Osteoblast (primary cell): ENCODE results near the gene VANGL2. TPM values are rescaled to one million over a fixed set of nuclear protein-coding genes. Genes with fewer than 3 reads are reported as not detected.

Experiments used
- DNase-seq: peaks from one replicate; pipeline ENCODE4 v3.0.0; 2011; ENCODE audit warnings: low spot score, mixed read lengths; ENCODE audit not compliant: insufficient read length; ENCODE audit errors: missing footprints
- H2AFZ ChIP-seq: 2 replicates; pipeline ENCODE4 v1.6.0; 2011; ENCODE audit warnings: mild to moderate bottlenecking, low read length
- H3K27ac ChIP-seq: 2 replicates; pipeline ENCODE4 v1.5.1; 2011; ENCODE audit warnings: mild to moderate bottlenecking, low read depth, low read length, moderate library complexity
- H3K27me3 ChIP-seq: 2 replicates; pipeline ENCODE4 v1.6.0; 2012; ENCODE audit warnings: mild to moderate bottlenecking, control low read depth, inconsistent platforms, low read length, moderate library complexity; ENCODE audit not compliant: insufficient read depth
- H3K36me3 ChIP-seq: 2 replicates; pipeline ENCODE4 v1.5.1; 2011; ENCODE audit warnings: mild to moderate bottlenecking, low read length, control low read depth, moderate library complexity; ENCODE audit not compliant: insufficient read depth
- H3K4me1 ChIP-seq: 2 replicates; pipeline ENCODE4 v1.5.1; 2011; ENCODE audit warnings: mild to moderate bottlenecking, low read length, control low read depth, moderate library complexity; ENCODE audit not compliant: insufficient read depth
- H3K4me2 ChIP-seq: 2 replicates; pipeline ENCODE4 v1.6.0; 2011; ENCODE audit warnings: mild to moderate bottlenecking, low read length; ENCODE audit not compliant: insufficient read depth
- H3K4me3 ChIP-seq: fragments of 200-600 bp; sonication (generic); 3 replicates; pipeline ENCODE4 v1.5.1; 2012; ENCODE audit warnings: mild to moderate bottlenecking, low read length, inconsistent platforms; ENCODE audit not compliant: insufficient read depth
- H3K79me2 ChIP-seq: 2 replicates; pipeline ENCODE4 v1.6.0; 2012; ENCODE audit warnings: mild to moderate bottlenecking, low read length, control low read depth, inconsistent platforms; ENCODE audit not compliant: insufficient read depth
- H3K9me3 ChIP-seq: 2 replicates; pipeline ENCODE4 v1.5.1; 2011; ENCODE audit warnings: low read depth, low read length, control low read depth
- H4K20me1 ChIP-seq: 2 replicates; pipeline ENCODE4 v1.6.0; 2012; ENCODE audit warnings: mild to moderate bottlenecking, low read length, control low read depth; ENCODE audit not compliant: insufficient read depth
- total RNA-seq: library from RNA; depleted of rRNA; stranded (reverse); fragments of >200 nt; gene quantifications from 2 replicates; pipeline ENCODE4 v1.2.3, GENCODE V29; 2012
- TF ChIP-seq, protein P1 (sequence below): IDR thresholded peaks from 2 replicates; pipeline ENCODE4 v1.5.1; 2011; ENCODE audit warnings: mild to moderate bottlenecking, low read depth, low read length, moderate library complexity; ENCODE audit errors: extremely low read depth

VANGL2 gene
- total RNA-seq, 1 donor: not detected

DNA sequence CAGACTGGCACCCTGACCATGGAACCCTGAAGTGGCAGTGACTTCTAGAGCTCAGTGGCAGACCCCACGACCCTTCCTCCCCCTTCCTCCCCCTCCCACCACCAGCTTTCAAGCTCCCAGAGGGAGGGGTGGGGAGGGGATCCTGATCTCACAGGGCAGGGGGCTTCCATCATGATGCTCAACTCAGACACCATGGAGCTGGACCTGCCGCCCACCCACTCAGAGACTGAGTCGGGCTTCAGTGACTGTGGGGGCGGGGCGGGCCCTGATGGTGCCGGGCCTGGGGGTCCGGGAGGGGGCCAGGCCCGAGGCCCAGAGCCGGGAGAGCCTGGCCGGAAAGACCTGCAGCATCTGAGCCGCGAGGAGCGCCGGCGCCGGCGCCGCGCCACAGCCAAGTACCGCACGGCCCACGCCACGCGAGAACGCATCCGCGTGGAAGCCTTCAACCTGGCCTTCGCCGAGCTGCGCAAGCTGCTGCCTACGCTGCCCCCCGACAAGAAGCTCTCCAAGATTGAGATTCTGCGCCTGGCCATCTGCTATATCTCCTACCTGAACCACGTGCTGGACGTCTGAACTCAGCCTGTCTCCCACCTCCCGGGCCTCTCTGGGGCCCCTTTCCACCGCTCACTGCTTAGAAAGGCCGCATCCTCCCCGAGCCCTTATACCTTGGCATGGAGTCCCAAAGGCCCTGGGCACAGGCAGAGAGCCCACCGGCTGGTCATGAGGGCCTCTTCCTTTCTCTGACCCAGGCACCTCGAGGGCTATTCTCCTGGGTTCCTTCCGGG is 29.6 kb upstream of the VANGL2 start:
- no peaks in the 10 kb centered on the region for H3K36me3 ChIP-seq
- no peak overlapping the region for H3K27ac ChIP-seq
- no peak overlapping the region for H3K4me3 ChIP-seq
- no peak overlapping the region for H2AFZ ChIP-seq
- TF ChIP-seq, protein P1, sequence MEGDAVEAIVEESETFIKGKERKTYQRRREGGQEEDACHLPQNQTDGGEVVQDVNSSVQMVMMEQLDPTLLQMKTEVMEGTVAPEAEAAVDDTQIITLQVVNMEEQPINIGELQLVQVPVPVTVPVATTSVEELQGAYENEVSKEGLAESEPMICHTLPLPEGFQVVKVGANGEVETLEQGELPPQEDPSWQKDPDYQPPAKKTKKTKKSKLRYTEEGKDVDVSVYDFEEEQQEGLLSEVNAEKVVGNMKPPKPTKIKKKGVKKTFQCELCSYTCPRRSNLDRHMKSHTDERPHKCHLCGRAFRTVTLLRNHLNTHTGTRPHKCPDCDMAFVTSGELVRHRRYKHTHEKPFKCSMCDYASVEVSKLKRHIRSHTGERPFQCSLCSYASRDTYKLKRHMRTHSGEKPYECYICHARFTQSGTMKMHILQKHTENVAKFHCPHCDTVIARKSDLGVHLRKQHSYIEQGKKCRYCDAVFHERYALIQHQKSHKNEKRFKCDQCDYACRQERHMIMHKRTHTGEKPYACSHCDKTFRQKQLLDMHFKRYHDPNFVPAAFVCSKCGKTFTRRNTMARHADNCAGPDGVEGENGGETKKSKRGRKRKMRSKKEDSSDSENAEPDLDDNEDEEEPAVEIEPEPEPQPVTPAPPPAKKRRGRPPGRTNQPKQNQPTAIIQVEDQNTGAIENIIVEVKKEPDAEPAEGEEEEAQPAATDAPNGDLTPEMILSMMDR: no peak
- no peak overlapping the region for H3K4me2 ChIP-seq
- no peak for DNase-seq
- no peaks in the 10 kb centered on the region for H3K79me2 ChIP-seq
- peaks cover 2% of the 10 kb centered on the region for H3K4me1 ChIP-seq
- no peaks in the 10 kb centered on the region for H3K9me3 ChIP-seq
- H4K20me1 ChIP-seq: no peaks in the 10 kb centered on the region
- no peaks in the 10 kb centered on the region for H3K27me3 ChIP-seq

GRCh38 chr1:160371346-160371631 is 29.1 kb upstream of the VANGL2 start:
- no peak for DNase-seq
- Histone ChIP-seq H3K4me1 (peaks cover 4% of the 10 kb centered on the region), H3K27me3 (no peaks in the 10 kb centered on the region), H3K9me3 (no peaks in the 10 kb centered on the region), H2AFZ (no peak overlapping the region), H4K20me1 (no peaks in the 10 kb centered on the region), H3K36me3 (no peaks in the 10 kb centered on the region), H3K4me3 (no peak overlapping the region), H3K27ac (no peak overlapping the region), H3K79me2 (no peaks in the 10 kb centered on the region), H3K4me2 (no peak overlapping the region)
- TF ChIP-seq, protein P1: no peak

DNA sequence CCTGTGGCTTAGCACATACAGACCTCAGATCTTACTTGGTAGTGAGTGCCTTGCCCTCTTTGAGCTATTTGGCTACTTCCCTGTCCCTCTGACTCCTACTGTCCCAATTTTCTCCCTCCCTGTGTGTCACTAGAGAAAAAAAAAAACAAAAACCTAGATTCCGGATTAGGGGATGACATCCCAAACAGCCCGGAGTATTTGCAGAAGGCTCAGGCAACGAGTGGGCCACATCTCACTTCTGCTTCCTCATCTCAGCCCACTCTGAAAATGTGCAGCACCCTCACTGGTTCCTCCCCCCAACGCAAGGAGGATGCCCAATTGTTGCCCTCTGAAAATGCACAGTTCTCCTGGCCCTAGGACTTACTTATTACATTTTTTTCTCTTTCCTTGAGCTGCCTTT is 28.6 kb upstream of the VANGL2 start:
- TF ChIP-seq, protein P1: no peak
- Histone ChIP-seq H2AFZ (no peak overlapping the region), H3K4me2 (no peak overlapping the region), H4K20me1 (no peaks in the 10 kb centered on the region), H3K27me3 (no peaks in the 10 kb centered on the region), H3K36me3 (no peaks in the 10 kb centered on the region), H3K9me3 (no peaks in the 10 kb centered on the region), H3K79me2 (no peaks in the 10 kb centered on the region), H3K27ac (no peak overlapping the region), H3K4me1 (peaks cover 4% of the 10 kb centered on the region), H3K4me3 (no peak overlapping the region)
- DNase-seq: no peak

DNA sequence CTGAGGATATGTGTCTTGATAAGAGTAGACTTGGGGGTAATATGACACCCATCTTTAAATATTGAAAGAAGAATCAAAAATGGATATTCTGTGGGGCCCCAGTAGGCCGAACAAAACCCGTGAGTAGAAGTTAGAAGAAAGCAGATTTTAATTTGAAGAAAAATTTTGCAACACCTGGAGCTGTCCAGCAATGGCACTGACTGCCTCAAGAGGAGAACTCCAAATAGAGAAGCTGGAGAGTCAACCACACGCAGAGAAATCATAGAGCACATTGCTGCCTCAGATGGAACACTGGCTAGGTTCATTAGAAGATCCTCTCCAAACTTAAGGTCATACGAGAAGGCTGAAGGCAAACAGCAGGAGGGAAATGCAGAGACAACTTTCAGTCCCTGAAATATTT is 26.7 kb upstream of the VANGL2 start:
- no peak overlapping the region for H3K4me2 ChIP-seq
- peaks cover under 1% of the 10 kb centered on the region for H3K27me3 ChIP-seq
- no peak for DNase-seq
- TF ChIP-seq, protein P1: no peak
- no peak overlapping the region for H3K4me3 ChIP-seq
- no peaks in the 10 kb centered on the region for H3K9me3 ChIP-seq
- H4K20me1 ChIP-seq: no peaks in the 10 kb centered on the region
- no peak overlapping the region for H2AFZ ChIP-seq
- H3K36me3 ChIP-seq: no peaks in the 10 kb centered on the region
- no peaks in the 10 kb centered on the region for H3K79me2 ChIP-seq
- H3K27ac ChIP-seq: no peak overlapping the region
- H3K4me1 ChIP-seq: peaks cover 16% of the 10 kb centered on the region
